A375 (cell line): ENCODE measurements around the gene ORAI2. TPM values are rescaled to one million over a fixed set of nuclear protein-coding genes. Genes with fewer than 3 reads are reported as not detected.

Experiments used
- small RNA-seq: library from RNA; depleted of rRNA; stranded (forward); fragments of <200 nt; gene quantifications from one replicate; pipeline ENCODE3, GENCODE V24; 2014
- total RNA-seq: library from RNA; depleted of rRNA; stranded (reverse); fragments of >200 nt; shearing (Covaris generic); gene quantifications from 2 replicates; pipeline ENCODE4 v1.2.3, GENCODE V29; 2014; rRNA removed

ORAI2 gene
- 29.3 and 33.3 TPM in 2 replicates for total RNA-seq

DNA sequence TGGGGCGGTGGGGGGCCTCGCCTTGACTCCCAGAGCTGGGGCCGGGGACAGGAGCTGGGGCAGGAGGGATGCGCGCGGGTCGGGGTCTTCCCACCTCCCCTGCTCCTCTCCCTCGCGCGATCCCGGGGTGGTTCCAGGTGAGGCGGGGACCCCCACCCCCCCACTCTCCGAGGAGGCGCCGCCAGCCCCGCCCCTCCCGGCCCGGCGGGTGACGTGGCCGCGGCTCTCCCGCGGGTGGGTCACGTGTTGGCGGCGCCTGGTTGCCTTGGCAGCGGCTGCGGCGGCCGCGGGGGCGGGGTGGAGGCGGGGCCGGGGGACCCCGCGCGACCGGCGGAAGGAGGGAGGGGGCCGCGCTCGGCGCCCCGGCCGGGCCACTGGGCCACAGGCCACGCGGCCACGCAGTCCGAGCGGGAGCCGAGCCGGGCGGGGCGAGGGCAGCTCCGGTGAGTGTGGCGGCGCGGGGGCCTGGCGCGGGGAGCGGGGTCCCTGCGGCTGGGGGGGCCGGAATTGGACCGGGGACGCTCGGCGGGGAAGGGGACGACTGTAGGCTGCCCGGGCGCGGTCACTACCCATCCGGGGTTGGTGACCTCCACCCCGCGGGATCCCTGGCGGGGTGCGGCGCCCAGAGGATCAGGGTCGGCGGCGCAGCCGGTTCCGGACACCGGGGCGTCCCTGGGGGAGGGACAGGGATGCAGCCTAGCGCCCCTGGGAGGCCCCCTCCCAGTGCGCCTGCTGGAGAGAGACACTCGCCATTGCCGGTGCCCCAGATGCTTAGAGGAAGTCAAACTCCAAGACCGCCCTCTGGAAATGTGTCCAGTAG, at the start of gene ORAI2:
Gene ORAI2, plus strand, starts transcription at position 357 of the 820 bp plus-strand sequence. CDS start 5,382 bp downstream, outside the sequence.

GRCh38 chr7:102395873-102396709, 37.3 kb upstream of the ORAI2 start, which contains the start of gene PRKRIP1:
TSS of gene PRKRIP1 (plus strand) at chr7:102396363. CDS start at chr7:102396412, 49 bp downstream.

DNA sequence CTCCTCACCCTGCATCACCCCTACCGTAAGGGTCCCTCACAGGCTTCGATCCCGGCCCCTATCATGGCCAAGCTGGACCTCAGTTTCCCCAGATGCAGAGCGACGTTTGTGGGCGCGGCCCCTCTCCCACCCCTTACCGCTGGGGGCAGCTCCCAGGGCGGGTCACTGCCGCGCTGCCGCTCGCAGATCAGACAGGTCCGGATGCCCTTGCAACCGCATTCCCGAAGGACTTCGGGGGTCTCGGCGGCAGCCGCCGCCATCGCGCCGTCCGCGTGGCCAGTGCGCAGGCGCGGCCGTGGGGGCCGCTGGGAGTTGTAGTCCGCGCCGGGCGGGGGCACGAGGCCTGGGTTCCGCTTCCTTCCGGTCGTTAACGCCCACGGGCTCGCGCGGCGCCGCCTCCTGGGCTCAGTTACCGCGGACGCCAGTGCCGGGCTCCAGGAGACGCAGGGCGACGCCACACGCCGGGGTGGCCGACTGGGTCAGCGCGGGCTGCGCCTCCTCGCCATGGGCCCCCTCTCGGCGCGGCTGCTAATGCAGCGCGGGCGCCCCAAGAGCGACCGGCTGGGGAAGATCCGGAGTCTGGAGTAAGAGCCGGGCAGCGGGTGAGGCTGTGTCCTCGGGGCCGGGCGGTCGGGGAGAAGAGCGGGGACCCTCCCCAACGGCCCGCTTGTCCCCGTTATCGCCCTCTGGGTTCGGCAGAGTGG, 31.4 kb downstream of the ORAI2 start, which contains the start of the genes ALKBH4 and LRWD1:
Gene ALKBH4, minus strand, starts transcription at position 287 of the 704 bp plus-strand sequence. Its CDS starts 27 bp downstream, at position 260.
Gene LRWD1, plus strand, starts transcription at position 408 of the 704 bp plus-strand sequence. Its CDS starts 97 bp downstream, at position 505.

DNA sequence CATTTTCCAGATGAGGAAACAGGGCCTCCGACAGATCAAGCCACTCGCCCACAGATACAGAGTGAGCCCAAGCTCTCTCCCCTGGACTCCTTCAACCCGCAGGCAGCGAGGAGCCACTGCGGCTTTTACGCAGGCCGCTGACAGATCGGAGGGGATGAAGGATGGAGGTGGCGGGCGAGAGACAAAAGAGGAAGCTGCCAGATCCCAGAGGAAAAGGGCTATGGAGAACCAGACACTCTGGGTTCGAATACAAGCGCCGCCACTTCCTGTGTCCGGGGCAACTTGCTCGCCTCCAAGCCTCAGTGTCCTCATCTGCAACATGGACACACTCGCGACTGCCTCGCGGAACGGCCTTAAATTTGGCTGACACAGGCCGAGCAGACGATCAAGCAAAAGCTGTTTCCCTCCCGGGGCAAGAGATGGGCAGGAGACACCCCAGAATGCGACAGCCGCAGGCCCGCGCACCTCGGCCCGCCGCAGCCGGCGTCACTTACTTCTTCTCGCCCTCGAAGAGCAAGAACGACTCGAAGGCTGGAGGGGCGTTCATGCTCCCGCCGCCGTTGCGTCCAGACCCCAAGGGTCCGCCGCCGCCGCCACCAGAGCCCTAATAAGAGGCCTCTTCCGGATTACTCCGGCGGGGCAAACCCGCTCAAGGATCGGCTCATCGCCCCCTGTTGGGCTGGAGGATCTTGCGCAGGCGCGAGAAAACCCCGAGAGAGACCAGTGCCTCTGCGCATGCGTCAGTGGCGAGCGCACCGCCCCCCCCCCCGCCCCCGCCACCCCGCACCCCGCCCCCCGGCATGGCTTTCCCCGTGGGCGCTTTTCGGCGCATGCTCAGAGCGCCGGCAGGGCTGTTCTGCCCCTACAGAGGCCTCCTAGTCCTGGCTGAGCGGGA, 45.2 kb downstream of the ORAI2 start, which contains the start of gene POLR2J:
Gene POLR2J, minus strand, starts transcription at position 609 of the 895 bp plus-strand sequence. Its CDS starts 62 bp downstream, at position 547.

Small RNAs within 50 kb of the gene (small RNA-seq; reads per million reads assigned to genes)
- not detected for gene MIR548O

Other genes starting within 250 kb of the ORAI2 start
- 4.2 and 9.8 TPM in 2 replicates for gene SH2B2, start 146.7 kb upstream of the ORAI2 start, total RNA-seq
- gene SPDYE6, start 77.1 kb upstream of the ORAI2 start, total RNA-seq: not detected in 2 replicates
- 42.4 and 46.0 TPM in 2 replicates for gene PRKRIP1, start 37.2 kb upstream of the ORAI2 start, total RNA-seq
- gene ALKBH4, start 31.3 kb downstream of the ORAI2 start, total RNA-seq: 18.6 and 22.4 TPM in 2 replicates
- gene LRWD1, start 31.4 kb downstream of the ORAI2 start, total RNA-seq: 68.4 and 76.1 TPM in 2 replicates
- 73.1 and 79.1 TPM in 2 replicates for gene POLR2J, start 45.3 kb downstream of the ORAI2 start, total RNA-seq
- gene RASA4B, start 84.2 kb downstream of the ORAI2 start, total RNA-seq: 3.7 and 4.4 TPM in 2 replicates
- gene UPK3BL2, start 110.1 kb downstream of the ORAI2 start, total RNA-seq: 21.6 and 24.7 TPM in 2 replicates
- gene SPDYE2, start 117.7 kb downstream of the ORAI2 start, total RNA-seq: not detected in 2 replicates
- gene POLR2J3, start 139.0 kb downstream of the ORAI2 start, total RNA-seq: 42.0 and 46.6 TPM in 2 replicates
- 8.6 and 9.7 TPM in 2 replicates for gene RASA4, start 183.2 kb downstream of the ORAI2 start, total RNA-seq
- 14.8 and 16.4 TPM in 2 replicates for gene UPK3BL1, start 209.2 kb downstream of the ORAI2 start, total RNA-seq
- not detected in 2 replicates for gene SPDYE2B, start 216.7 kb downstream of the ORAI2 start, total RNA-seq
- 5.3 and 7.0 TPM in 2 replicates for gene POLR2J2, start 238.1 kb downstream of the ORAI2 start, total RNA-seq